GM13977 (cell line): ENCODE data around the gene KIF2A.

Source experiments
- DNase-seq: peaks from one replicate; pipeline ENCODE4 v3.0.0; 2012; ENCODE audit warnings: low spot score
- CTCF ChIP-seq: IDR thresholded peaks from 2 replicates; pipeline ENCODE4 v1.5.1; 2012; ENCODE audit warnings: mild to moderate bottlenecking, control low read depth; ENCODE audit not compliant: insufficient read depth; ENCODE audit errors: extremely low read depth, missing control alignments
- in situ Hi-C: fragments of 300-500 bp; cut with MboI; formaldehyde crosslinking; loops from one replicate; pipeline ENCODE4 v1.12.0; 2022; ENCODE audit warnings: low sequenced_read_pairs, low pct_unique_long_range_greater_than_20kb, mixed read lengths, inconsistent platforms; ENCODE audit not compliant: unreplicated experiment

Gene KIF2A

GRCh38 chr5:62265648-62266112 is 40.3 kb upstream of the KIF2A start:
- DNase-seq: no peak
- in situ Hi-C loops: no loop called here
- TF ChIP-seq CTCF: no peak

- no peak for DNase-seq
- in situ Hi-C loops: no loop called here
- TF ChIP-seq CTCF: no peak
Measured at GRCh38 chr5:62266573-62266972, 39.4 kb upstream of the KIF2A start.

- TF ChIP-seq CTCF: no peak
- DNase-seq: no peak
Measured at GRCh38 chr5:62268234-62268633, 37.8 kb upstream of the KIF2A start.

GRCh38 chr5:62268792-62269191 is 37.2 kb upstream of the KIF2A start:
- no peak for TF ChIP-seq CTCF
- in situ Hi-C loops: no loop called here
- no peak for DNase-seq

More at GRCh38 chr5:62268234-62268633, 37.8 kb upstream of the KIF2A start:
- in situ Hi-C loops: no loop called here

GRCh38 chr5:62271370-62271769 is 34.6 kb upstream of the KIF2A start:
- no peak for TF ChIP-seq CTCF
- DNase-seq: no peak
- in situ Hi-C loops: no loop called here

- DNase-seq: no peak
- no peak for TF ChIP-seq CTCF
- in situ Hi-C loops: no loop called here
Measured at GRCh38 chr5:62271870-62272269, 34.1 kb upstream of the KIF2A start.

- in situ Hi-C loops: no loop called here
- TF ChIP-seq CTCF: no peak
- DNase-seq: no peak
Measured at GRCh38 chr5:62273687-62274086, 32.3 kb upstream of the KIF2A start.
